Measurements from ENCODE around the gene CDC42BPA.
A peak's percentile ranks its signal among the peaks of the same experiment; 100 is the strongest.
"Not testable (repeated sequence)": the region's sequence is repeated elsewhere in the genome, so short reads cannot be mapped to it uniquely, and the experiment has no call there.

Gene CDC42BPA

DNA sequence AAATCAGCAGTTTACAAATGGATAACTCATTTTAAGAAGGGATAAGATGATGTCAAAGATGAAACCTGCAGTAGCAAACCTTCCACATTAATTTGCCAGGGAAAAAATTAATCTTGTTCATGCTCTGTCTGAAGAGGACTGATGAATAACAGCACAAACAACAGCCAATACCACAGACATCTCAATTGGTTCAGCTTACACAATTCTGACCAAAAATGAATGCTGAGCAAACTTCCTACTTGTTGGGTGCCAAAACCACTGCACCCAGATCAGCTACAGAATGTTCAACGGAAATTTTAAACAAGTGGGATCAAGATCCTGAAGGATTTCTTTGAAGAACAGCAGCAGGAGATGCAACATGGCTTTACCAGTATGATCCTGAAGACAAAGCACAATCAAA is 279.9 kb downstream of the CDC42BPA start:
- DNase-seq = no peak

DNA sequence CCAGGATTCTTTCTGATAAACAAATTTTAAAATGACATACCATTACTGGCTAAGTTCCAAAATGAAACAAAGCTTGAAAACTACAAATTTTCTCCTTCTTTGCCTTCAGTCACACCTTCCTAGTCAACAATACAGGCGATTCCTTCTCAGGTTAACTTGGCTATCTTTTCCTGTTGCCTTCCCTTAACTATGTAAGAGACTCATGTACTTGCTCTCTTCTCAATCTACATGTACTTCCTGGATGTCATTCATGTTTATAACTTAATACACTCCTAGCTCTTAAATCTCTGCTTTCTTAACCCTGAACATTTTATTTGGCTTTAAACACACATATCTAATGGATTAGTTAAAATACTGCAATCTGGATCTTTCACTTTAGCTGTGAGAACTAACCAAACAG is 281.2 kb downstream of the CDC42BPA start:
- no peak for DNase-seq

DNA sequence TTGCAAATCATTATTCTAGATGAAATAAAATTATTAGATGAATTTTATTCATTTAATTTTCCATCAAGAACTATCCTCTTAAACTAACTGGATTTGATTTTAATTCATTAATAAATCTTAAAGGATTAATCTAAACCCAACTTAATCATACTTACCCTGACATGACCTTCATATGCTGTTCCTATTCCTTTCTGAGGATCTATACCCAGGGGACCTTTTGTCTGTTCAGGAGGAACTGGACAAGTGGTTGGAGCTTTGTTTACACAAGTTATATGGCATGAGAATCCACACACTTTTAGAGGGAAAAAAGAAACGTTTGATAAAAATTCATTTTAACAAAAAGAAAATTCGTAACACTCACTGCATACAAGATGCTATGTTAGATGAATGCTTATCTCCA is 283.0 kb downstream of the CDC42BPA start:
- no peak for DNase-seq

DNA sequence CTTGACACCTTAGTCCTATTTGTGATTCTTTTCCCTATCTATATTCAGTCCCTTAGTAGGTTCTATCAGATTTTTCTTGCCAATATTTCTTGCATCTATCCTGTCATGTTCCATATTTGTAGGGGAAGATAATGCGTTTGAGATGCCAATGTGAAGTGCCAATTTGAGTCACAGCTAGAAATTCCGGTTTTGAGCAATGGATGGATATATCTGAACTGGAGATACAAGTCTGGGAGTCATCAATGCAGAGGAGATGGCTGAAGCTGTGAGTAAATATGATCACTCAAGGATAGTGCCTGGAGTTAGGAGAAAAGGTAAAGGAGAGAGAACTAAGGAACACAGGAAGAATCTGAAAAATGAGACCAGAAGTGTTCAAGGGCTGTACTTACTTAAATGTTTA is 284.4 kb downstream of the CDC42BPA start:
- no peak for DNase-seq

DNA sequence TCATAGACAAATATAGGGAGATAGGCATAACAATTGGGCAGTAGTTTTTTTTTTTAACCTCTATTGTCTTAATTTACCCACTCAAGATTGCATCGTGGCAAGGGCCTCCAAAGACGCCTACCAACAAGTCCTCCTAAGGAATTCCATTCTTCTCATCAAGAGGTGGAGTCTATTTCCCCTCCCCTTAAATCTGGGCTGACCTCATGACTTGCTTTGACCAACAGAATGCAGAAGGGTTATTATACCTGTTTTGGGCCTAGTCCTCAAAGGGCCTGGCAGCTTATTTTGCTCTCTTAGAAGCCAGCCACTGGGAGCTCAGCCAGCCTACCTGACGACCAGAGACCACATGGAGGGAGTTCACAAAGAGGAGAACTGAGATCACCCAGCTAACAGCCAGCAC is 285.9 kb downstream of the CDC42BPA start:
- DNase-seq = no peak

DNA sequence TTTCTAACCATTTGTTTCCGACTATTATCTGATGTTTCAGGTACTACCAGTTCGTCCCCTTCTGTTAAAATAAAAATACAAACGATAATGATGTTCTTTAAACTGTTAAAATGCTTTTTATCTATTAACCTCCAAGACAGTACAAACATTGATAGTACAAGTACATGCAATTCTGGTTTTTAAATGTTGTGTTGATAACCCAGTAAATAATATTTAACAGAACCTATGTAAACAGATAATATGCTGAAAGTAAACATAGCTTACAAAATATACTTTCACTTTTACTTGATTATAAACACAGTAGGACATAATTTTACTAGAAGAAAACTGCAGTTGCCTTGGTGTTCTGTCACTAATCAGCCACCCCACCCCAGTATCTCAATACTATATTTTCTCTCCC is 301.3 kb downstream of the CDC42BPA start:
- no peak for DNase-seq

DNA sequence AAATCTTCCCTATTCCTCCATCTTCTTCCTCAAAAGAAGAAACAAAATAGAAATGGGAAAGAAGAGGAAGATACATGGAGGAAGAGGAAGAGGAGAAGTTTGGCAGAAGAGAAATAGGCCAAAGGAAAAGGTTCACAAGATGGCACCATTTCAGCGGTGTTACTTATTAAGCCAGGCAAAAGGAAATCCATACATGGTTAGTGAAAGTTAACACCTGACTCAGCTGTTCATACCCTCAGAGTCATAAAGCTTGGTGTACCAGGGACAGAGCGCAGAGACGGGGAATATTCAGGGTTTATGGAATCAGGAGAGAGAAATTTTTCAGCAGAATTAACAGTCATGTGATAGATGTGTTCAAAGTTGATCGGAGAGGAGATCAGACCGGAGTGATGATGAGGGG is 307.6 kb downstream of the CDC42BPA start:
- no peak for DNase-seq

DNA sequence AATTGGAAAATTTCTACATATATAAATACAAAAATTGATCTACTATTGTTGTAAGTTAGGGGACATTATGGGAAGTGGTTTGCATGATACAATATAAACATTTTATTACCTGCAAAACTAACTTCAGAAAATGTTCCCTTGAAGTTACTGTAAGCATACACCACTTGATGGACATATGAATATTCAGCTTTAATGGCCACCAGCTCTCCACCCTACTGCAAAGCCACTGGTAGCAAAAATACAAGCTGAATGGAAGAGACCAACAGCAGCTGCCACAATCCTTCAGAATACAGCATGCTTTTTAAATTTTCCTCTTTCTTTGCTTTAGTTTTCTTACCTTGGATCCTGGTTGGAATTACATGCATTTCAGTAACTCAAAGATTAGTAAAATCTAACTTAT is 308.4 kb downstream of the CDC42BPA start:
- DNase-seq = no peak

DNA sequence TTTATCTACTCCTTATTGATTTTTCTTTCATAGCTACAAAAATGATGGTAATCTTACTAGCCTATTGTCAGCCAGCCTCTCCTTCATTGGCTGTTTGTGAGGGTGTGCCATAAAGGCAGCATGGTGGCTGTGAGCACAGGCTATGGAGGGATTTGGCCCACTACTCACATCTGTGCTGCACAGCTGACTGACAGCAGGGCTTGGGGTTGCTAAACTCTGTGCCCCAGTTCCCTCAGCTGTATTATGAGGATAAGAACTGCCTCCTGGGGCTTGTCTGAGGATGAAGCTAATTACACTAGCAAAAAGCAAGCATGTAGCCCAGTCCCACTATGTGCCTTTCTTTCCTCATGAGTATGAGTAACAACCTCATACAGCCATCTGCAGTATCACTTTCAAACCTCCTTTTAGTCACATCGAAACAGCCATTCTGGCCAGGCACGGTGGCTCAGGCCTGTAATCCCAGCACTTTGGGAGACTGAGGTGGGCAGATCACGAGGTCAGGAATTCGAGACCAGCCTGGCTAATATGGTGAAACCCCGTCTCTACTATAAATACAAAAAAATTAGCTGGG is 312.0 kb downstream of the CDC42BPA start:
- peak; percentile 7 for DNase-seq

DNA sequence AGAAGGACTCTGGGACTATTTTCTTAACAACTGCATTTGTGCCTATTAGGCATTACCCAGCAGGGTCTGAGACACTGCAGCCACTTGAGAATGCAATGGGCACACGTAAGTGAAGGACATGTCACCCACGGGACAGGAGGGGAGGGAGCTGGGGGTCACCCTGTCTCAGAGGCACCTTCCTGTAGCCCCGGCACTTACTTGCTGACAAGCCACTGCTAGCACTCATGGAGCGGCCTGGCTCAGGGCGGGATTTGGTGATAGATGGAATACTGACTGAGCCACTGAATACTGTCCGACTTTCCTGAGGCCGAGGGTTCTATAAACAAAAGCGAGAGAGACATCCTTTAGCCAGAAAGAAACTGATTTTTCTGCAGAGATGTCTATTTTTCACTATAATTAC is 313.5 kb downstream of the CDC42BPA start:
- no peak for DNase-seq

DNA sequence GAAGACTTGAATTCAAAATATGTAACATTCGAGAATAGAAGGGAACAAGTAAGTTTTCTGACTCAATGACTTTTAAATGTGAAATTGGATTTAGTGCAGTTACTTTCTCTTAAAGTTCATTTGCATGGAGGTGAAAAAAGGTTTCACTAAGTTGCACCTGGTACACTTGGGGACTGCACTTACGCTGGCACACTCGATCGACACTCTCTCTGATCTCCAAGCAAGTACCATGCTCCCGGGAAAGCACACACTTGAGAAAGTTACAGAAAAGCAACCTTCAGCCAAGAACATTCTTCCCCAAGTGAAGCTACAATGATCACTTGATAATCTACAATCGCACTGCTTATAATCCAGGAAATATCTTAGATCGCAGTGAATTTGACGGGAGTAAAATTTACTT is 315.1 kb downstream of the CDC42BPA start:
- DNase-seq = no peak

DNA sequence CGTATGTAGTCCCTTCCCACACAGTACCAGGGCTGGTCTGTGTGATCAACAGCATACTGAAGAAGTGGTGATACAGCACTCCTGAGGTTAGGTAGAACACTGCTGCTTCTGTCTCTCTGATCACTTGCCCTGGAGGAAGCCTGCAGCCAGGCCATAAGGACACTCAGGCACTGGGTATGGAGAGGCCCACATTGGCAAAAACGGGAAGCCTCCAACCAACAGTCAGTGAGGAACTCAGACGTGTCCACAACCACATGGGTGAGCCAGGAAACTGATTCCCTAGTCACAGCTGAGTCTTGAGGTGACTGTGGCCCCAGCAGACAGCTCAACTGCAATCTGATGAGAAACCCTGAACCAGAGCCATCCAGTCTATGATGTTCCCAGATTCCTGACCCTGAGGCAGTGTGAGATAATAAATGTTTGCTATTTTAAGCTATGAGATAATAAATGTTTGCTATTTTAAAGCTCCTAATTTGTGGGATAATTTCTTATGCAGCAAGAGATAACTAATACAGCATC is 315.7 kb downstream of the CDC42BPA start:
- DNase-seq = no peak

DNA sequence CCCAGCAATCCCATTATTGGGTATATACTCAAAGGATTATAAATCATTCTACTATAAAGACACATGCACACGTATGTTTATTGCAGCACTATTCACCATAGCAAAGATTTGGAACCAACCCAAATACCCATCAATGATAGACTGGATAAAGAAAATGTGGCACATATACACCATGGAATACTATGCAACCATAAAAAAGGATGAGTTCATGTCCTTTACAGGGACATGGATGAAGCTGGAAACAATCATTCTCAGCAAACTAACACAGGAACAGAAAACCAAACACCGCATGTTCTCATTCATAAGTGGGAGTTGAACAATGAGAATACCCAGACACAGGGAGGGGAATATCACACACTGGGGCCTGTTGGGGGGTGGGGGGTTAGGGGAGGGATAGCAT is 318.7 kb downstream of the CDC42BPA start:
- DNase-seq = not testable (repeated sequence)

DNA sequence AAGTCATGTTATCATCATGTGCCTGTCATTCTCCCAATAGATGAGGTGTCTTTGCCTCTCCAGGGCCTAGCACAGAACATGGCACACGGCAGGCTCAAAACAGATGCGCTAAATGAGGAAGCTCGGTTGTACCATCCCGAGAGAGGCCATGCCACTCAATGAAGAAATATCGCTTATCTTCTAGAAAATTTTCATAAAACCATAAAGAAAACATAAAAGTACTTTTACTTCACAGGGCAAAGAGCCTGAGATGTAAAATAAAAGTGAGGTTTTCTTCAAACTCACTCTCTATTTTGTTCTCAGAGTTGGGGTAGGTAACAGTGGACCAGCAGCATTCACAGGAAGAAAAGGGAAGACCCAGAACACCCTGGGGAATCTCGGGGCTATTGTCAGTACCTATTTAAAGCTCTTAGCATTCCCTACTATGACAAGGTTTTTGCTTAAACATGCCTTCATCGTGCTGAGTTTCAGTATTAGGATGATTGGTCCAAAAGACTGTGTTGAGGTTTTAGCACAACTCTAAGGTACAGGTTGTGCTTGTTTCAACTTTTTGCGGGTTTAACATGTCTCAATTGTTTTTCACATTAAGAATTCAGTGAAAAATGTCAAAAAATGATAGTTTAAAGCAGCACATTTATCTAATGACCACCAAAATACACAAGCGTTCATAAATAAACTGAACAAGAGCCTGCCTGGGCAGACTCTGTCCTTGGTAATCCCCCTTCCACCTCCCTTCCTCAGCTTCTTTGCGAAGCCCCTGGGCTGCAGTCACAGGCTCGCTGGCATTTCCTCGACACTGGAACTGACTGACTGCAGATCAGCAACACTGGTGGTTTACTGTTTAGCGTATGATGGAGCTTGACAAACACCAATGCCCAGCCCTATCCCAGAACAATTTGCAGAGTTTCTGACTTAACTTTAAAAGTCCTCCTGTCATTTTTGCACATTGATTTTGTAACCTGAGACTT is 322.6 kb downstream of the CDC42BPA start:
- DNase-seq = peak; percentile 41

DNA sequence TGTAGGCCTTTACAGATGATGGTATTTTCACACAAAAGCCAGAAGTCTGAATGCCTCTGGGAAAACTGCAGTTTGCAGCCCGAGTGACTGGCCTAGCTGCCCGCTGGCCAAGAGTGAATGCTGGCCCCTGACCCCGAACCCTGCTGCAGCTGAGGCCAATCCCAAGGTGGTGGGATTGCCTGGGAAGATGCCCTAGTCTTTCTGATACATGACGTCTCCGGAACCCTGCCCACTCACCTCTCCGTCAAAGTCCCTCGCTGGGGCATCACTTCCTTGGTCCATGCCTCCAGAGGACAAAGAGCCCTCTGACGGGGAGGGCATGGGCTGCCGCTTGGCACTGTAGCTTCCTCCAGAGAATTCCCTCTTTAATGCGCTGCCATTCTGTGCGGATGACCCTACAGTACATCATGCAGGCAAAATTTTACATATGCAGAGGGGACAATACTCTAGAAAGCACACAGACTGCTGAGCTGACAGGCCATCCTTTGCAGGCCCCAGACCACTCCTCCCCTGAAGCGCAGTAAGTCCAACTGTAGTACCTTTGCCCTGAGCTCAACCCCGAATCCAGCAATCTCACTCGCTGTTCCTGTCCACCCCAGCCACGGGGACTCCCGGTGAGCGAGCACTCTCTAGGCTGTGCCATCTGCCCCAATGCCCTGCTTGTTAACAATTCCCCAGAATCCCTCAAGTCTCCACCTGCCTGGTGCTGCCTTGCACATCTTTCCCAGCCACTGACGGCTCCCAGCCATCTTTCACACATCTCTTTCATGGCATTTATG is 323.5 kb downstream of the CDC42BPA start:
- no peak for DNase-seq

DNA sequence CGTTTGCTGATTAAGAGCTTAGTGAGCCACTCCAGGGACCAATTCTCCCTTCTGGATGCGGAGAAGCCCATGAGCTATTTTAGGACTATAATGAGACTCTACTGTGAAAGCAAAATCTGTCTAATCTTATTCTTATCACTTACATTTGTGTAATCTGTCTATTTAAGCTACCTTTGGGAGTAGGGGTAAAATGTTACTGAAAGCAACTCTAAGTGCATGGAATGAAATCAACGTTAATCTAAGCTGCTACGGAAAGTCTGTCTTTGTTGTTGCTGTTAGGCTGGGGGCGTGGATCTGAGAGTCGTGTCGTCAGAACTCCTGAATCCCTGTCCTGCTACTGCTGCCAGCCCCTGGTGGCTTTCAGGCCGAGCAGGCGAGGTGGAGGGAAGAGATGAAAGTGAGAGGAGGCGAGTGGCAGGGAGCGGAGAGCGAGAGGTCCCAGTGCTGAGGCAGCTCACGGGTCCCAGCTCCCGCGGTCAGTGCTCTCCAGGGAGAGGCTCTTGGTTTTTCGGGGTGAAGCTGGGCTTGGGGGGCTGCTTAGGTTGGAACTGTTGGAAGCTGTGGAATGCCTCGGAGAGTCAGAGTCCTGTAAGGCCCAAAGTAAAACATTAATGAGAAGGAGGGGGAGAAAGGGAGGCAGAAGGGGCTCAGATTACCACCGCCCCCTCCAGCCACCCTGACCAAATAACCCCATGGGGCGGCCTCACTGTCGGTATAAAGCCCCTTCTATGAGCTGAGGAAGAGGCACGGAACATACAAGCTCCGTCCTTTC is 324.3 kb downstream of the CDC42BPA start:
- no peak for DNase-seq

DNA sequence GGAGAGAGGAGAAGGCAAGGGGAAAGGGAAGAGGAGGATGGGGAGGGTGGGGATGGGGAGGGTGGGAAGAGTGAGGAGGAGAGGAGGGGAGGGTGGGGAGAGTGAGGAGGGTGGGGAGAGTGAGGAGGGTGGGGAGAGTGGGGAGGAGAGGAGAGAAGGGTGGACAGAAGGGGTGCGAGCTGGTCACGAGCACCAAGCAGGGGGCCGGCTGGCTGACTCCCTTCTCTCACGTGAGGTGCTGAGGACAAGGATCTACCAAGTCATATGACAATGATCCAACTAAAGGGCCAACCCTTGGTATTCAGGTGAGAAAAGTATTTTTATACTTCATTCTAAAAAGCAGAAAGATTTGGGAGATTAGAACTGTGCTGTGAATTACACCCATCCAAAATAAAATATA is 326.4 kb downstream of the CDC42BPA start:
- no peak for DNase-seq

DNA sequence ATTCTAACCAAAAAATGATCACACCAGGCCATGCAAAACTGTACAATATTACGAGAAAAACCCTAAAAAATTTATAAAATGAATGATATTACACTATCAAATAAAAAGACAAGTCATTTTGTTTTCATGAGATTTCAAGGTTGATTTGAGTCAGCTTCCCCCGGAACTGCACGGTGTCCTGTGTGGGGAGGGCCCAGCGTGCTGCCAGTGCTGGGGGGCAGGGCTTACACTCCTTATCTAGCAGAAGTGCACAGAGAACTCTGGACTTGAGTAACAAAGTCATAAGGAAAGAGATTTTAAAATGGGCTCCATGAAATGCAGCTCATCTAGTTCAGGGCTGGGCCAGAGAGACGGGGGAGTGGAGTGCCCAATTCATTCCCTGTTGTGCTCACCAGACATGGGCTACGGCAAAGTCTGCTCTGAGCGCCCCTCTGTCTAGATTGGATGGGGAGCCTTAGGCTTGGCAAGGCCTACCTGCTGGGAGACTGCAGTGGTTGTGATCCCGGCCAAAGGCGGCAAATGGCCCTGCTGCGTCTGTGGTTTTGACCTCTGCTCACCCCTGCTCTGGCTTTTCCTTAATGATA is 328.1 kb downstream of the CDC42BPA start:
- peak; percentile 88 for DNase-seq

DNA sequence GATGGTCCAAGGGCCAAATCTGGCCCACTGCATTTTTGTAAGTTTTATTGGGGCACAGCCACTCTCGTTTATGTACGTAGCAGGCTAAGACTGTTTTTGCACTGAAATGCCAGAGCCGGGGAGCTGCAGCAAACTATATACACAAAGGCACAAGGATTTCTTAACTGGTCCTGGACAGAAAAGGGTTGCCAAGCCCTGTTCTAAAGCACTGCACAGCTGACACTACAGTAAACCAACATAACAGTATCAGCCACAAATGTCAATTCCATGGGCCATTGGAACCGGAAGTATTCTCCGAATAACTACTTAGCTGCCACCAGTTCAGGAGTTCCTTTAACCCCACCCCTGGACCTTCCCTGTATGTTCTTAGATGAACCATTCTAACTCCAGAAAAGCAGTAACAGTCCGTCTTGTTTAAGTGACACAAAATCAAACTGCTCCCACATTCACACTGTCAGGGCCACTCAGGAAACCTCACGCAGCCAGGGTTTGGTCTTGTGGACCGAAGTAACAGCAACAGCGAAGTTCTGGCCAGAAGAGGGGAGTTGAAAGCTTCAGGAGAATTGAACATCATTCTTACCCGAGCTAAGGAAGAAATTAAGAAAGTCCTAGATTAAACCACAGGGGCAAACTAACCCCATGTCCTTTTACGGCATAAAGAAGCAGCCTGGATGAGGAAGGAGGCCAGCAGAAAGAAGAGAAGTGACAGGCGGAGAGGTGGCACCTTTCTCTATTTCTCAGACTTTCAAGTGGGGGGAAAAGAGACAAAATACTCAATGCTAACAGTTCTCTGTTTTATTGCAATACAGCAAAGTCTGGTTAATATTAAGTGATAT is 329.0 kb downstream of the CDC42BPA start:
- no peak for DNase-seq

DNA sequence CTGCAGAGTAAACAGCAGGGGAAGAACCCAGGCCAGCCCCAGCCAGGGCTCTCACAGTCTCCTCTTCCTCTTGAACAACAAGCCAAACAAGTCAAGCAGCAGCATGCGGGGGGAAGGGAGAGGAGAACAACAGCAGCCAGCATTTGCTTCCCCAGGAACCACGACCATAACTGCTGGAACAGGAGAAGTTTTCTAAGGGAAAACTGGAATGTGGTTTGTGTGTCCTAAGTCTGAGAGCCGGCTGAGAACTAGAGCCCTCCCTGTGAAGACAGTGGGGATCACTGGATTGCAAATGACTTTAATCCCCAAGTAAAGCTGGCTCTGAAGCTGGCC is 330.0 kb downstream of the CDC42BPA start:
- DNase-seq = no peak

DNA sequence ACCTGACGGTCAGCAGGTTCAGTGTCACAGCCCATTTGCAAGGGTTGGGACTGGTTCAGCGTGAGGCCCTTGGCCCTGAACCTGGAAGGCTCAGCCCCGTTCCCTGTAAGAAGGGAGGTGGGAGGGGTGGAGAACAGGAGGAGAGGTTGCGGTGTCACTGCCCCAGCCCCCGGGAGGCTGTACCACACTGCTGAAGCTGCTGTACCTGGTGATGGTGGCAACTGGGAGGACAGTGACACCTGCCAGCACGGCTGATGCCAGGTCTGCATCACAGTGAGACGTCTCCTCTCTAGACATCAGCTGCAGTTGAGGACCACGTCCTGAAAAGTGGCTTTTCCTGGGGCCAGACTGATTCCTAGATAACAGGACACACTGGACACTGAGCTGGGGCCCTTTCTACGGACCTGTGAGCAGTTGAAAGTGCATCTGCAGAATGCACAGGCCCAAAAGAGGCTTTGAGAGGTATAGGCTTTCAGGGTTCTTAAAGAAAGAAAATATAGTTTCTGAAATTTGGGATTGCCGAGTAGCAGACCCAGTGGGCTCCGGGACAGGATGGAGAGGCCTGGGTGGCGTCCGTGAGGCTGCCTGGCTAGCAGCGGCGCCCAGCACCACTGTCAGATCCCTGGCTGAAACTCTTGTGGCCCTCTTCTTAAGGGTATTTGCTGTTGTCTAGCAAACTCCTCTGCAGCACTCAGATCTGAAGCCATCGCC is 330.5 kb downstream of the CDC42BPA start:
- no peak for DNase-seq
